Measurements from ENCODE around the gene FRAS1. TPM values are rescaled to one million over a fixed set of nuclear protein-coding genes. Genes with fewer than 3 reads are reported as not detected.

The FRAS1 gene
- total and polyA plus RNA-seq, 9 donors = 0.16 to 5.3 (median 1.4) TPM

DNA sequence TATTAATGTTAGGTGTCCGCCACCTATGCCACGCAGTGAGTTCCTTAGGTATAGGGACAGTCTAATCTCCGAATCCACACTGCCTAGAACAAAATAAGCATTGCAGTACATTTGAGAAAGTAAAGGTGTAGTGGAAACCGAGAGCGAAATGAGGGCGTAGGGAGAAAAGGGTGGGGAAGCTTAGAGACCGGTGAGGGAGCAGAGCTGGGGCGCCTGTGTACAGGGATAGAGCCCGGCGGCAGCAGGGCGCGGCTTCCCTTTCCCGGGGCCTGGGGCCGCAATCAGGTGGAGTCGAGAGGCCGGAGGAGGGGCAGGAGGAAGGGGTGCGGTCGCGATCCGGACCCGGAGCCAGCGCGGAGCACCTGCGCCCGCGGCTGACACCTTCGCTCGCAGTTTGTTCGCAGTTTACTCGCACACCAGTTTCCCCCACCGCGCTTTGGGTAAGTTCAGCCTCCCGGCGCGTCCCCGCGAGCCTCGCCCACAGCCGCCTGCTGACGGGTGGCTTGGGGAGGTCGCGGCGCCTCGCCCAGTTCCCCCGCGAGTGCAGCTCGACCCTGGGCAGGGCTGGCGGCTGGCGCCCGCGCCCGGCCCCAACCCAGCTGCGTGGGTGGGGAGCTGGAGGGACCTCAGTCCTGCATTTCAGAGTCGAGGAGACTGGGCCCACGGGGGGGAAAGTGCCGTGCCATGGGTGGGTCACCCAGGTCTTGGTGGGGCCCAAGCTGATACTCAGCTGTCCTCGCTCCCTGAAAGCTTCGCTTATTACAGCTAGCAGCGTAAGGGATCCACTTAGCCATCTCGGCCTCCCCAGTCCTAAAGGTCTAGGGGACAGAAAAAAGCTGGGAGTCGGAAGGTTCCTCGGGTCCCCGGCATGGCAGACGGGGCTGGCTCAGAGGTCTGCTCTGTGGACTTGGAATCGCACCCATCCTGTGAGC lies 494.6 kb downstream of the FRAS1 start, which contains the start of gene ANXA3:
ANXA3 (plus strand) TSS at position 351 of the 932 bp plus-strand sequence. CDS start 2,704 bp downstream, outside the sequence.
- no peaks in the 10 kb centered on the region for H3K36me3 ChIP-seq
- TF ChIP-seq EP300 (IDR thresholded peaks at IDR 0.05) = no peak
- no peak for TF ChIP-seq POLR2A (IDR thresholded peaks at IDR 0.05)
- TF ChIP-seq, protein P1, sequence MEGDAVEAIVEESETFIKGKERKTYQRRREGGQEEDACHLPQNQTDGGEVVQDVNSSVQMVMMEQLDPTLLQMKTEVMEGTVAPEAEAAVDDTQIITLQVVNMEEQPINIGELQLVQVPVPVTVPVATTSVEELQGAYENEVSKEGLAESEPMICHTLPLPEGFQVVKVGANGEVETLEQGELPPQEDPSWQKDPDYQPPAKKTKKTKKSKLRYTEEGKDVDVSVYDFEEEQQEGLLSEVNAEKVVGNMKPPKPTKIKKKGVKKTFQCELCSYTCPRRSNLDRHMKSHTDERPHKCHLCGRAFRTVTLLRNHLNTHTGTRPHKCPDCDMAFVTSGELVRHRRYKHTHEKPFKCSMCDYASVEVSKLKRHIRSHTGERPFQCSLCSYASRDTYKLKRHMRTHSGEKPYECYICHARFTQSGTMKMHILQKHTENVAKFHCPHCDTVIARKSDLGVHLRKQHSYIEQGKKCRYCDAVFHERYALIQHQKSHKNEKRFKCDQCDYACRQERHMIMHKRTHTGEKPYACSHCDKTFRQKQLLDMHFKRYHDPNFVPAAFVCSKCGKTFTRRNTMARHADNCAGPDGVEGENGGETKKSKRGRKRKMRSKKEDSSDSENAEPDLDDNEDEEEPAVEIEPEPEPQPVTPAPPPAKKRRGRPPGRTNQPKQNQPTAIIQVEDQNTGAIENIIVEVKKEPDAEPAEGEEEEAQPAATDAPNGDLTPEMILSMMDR (IDR thresholded peaks at IDR 0.05) = no peak
- no peaks in the 10 kb centered on the region for H3K9me3 ChIP-seq
- peak in 2 of 5 donors; percentile 18 to 36 for DNase-seq
- intact Hi-C loops (cut with DNase I) = no loop called here
- no peaks in the 10 kb centered on the region for H3K27me3 ChIP-seq
- peak within 1 kb of the TSS; percentile 32 for H3K4me3 ChIP-seq
- no peak within 1 kb of the TSS for H3K27ac ChIP-seq
- WGBS, 3 donors = 9 to 14% (median 13%) methylated on average over 62 to 65 of the region's 65 CpGs
- no peaks in the 10 kb centered on the region for H3K4me1 ChIP-seq (ENCODE audit: insufficient read depth)

DNA sequence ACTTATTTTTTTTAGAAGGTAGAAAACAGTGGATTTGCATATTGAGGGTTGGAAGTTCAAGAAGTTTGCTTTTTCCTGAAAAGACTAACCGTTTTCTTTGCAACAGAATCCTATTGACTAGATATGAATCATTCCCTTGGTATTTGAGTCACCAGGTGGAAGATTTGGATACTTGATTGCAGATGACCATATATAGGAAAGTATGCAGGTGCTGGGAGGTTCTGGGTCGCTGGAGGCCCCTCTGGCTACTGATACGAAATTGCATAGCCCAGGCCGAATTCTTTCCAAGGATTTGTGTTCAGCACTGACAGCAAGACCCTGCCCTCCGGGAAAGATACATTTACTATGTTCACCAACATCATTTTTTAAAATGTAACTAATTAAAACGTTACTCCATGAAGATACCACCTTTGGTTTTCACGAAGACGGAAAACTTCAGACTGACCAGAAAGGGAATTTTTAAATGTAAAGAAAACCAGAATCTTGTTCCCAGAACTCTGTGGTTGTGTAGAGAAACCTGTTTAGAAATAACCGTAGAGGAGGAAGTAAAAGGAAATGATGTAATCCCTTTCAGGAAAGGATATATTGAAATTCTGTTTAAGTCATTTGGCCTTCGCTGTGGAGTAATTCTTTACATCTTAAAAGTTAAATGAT lies 495.4 kb downstream of the FRAS1 start:
- TF ChIP-seq, protein P1 (IDR thresholded peaks at IDR 0.05) = no peak
- TF ChIP-seq EP300 (IDR thresholded peaks at IDR 0.05) = no peak
- no peak for TF ChIP-seq POLR2A (IDR thresholded peaks at IDR 0.05)
- Histone ChIP-seq H3K27me3 (no peaks in the 10 kb centered on the region), H3K27ac (no peak overlapping the region), H3K9me3 (no peaks in the 10 kb centered on the region), H3K4me1 (ENCODE audit: insufficient read depth) (no peaks in the 10 kb centered on the region), H3K4me3 (peak overlapping the region; percentile 32), H3K36me3 (no peaks in the 10 kb centered on the region)
- WGBS, 3 donors = 72 to 89% (median 84%) methylated on average over 10 of the region's 10 CpGs
- no peak for DNase-seq
- intact Hi-C loops (cut with DNase I) = no loop called here

DNA sequence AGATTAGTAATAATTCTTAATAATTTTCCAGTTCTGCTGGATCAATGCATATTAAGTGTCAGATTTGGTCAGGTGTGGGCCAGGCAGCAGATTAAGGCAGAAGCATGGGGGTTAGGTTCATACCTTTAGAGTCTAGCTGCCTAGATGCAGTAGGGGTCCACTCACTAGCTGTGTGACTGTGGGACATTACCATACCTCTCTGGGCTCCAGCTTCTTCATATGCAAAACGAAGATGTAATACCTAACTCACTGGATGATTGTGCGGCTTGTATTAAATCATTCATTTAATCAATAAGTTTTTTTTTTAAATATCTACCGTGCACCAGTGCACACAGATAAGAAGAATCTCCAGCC lies 495.9 kb downstream of the FRAS1 start:
- H3K27ac ChIP-seq = no peak overlapping the region
- 87 to 94% (median 89%) methylated on average over 3 of the region's 3 CpGs for WGBS, 3 donors
- TF ChIP-seq POLR2A (IDR thresholded peaks at IDR 0.05) (no peak), EP300 (IDR thresholded peaks at IDR 0.05) (no peak)
- TF ChIP-seq, protein P1 (IDR thresholded peaks at IDR 0.05) = no peak

DNA sequence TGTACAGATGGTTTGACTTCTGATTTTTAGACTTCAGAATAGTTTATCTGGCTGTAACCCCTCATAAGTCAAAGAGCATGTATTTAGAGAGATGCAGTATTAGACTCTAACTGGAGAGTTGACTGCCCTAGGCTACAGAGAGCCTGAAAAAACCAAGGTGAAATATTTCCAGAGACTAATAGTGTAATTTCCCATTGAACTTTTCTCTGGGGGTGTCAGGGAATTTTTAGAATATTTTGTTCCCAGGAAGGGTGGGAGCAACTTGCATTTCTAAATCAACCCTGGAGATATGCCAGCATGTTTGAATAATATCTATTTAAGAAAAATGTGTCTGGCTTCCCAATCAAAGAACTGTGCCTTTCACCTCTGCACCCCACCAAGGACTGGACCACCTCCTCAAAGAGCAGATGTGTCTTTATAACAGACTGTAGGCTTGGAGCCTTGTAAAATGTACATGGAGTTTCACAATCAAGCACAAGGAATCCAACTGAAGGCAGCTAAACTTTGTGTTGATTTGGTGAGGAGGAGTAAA lies 496.5 kb downstream of the FRAS1 start:
- Histone ChIP-seq H3K4me1 (ENCODE audit: insufficient read depth) (no peaks in the 10 kb centered on the region), H3K27me3 (no peaks in the 10 kb centered on the region), H3K27ac (no peak overlapping the region), H3K36me3 (no peaks in the 10 kb centered on the region), H3K9me3 (no peaks in the 10 kb centered on the region), H3K4me3 (no peak overlapping the region)
- intact Hi-C loops (cut with DNase I) = no loop called here
- DNase-seq = no peak
- TF ChIP-seq, protein P1 (IDR thresholded peaks at IDR 0.05) = no peak
- TF ChIP-seq POLR2A (IDR thresholded peaks at IDR 0.05) (no peak), EP300 (IDR thresholded peaks at IDR 0.05) (no peak)

More for the DNA sequence above, 495.9 kb downstream of the FRAS1 start:
- no peaks in the 10 kb centered on the region for H3K9me3 ChIP-seq
- no peak overlapping the region for H3K4me3 ChIP-seq
- intact Hi-C loops (cut with DNase I) = no loop called here
- no peaks in the 10 kb centered on the region for H3K27me3 ChIP-seq
- no peak for DNase-seq
- H3K4me1 ChIP-seq (ENCODE audit: insufficient read depth) = no peaks in the 10 kb centered on the region
- H3K36me3 ChIP-seq = no peaks in the 10 kb centered on the region

Measured in ovary (tissue), 9 donors.